ENCODE data around the gene SMARCAL1.

DNA sequence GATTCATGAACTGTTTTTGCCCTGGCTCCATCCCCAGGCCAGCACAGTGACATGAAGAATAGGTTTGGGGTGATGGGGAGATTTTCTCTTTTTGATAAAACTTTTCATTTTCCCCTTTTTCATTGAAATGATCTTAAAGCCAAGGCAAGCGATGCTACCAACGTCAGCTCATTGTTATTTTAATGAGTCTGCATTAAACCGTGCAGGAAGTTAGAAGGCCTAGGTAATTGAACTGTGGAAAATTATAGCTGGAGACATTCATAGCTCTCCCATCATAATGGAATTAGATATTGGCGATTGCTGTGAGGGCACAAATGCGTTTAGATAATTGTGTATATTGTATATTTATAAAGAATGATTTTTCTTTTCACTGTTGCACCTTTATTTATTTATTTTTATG, 33.2 kb downstream of the SMARCAL1 start:
- TF ChIP-seq, protein P1, sequence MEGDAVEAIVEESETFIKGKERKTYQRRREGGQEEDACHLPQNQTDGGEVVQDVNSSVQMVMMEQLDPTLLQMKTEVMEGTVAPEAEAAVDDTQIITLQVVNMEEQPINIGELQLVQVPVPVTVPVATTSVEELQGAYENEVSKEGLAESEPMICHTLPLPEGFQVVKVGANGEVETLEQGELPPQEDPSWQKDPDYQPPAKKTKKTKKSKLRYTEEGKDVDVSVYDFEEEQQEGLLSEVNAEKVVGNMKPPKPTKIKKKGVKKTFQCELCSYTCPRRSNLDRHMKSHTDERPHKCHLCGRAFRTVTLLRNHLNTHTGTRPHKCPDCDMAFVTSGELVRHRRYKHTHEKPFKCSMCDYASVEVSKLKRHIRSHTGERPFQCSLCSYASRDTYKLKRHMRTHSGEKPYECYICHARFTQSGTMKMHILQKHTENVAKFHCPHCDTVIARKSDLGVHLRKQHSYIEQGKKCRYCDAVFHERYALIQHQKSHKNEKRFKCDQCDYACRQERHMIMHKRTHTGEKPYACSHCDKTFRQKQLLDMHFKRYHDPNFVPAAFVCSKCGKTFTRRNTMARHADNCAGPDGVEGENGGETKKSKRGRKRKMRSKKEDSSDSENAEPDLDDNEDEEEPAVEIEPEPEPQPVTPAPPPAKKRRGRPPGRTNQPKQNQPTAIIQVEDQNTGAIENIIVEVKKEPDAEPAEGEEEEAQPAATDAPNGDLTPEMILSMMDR (conservative IDR thresholded peaks at IDR 0.05; ENCODE audit: low read depth in 2 of 2) = no peak
- no peak for TF ChIP-seq EZH2 (IDR thresholded peaks at IDR 0.05; ENCODE audit: low read depth, unreplicated experiment)
- TF ChIP-seq POLR2AphosphoS5 (IDR thresholded peaks at IDR 0.05; ENCODE audit: low read depth) = no peak
- no peak for TF ChIP-seq ETS1 (IDR thresholded peaks at IDR 0.05)
- TF ChIP-seq, protein P2, sequence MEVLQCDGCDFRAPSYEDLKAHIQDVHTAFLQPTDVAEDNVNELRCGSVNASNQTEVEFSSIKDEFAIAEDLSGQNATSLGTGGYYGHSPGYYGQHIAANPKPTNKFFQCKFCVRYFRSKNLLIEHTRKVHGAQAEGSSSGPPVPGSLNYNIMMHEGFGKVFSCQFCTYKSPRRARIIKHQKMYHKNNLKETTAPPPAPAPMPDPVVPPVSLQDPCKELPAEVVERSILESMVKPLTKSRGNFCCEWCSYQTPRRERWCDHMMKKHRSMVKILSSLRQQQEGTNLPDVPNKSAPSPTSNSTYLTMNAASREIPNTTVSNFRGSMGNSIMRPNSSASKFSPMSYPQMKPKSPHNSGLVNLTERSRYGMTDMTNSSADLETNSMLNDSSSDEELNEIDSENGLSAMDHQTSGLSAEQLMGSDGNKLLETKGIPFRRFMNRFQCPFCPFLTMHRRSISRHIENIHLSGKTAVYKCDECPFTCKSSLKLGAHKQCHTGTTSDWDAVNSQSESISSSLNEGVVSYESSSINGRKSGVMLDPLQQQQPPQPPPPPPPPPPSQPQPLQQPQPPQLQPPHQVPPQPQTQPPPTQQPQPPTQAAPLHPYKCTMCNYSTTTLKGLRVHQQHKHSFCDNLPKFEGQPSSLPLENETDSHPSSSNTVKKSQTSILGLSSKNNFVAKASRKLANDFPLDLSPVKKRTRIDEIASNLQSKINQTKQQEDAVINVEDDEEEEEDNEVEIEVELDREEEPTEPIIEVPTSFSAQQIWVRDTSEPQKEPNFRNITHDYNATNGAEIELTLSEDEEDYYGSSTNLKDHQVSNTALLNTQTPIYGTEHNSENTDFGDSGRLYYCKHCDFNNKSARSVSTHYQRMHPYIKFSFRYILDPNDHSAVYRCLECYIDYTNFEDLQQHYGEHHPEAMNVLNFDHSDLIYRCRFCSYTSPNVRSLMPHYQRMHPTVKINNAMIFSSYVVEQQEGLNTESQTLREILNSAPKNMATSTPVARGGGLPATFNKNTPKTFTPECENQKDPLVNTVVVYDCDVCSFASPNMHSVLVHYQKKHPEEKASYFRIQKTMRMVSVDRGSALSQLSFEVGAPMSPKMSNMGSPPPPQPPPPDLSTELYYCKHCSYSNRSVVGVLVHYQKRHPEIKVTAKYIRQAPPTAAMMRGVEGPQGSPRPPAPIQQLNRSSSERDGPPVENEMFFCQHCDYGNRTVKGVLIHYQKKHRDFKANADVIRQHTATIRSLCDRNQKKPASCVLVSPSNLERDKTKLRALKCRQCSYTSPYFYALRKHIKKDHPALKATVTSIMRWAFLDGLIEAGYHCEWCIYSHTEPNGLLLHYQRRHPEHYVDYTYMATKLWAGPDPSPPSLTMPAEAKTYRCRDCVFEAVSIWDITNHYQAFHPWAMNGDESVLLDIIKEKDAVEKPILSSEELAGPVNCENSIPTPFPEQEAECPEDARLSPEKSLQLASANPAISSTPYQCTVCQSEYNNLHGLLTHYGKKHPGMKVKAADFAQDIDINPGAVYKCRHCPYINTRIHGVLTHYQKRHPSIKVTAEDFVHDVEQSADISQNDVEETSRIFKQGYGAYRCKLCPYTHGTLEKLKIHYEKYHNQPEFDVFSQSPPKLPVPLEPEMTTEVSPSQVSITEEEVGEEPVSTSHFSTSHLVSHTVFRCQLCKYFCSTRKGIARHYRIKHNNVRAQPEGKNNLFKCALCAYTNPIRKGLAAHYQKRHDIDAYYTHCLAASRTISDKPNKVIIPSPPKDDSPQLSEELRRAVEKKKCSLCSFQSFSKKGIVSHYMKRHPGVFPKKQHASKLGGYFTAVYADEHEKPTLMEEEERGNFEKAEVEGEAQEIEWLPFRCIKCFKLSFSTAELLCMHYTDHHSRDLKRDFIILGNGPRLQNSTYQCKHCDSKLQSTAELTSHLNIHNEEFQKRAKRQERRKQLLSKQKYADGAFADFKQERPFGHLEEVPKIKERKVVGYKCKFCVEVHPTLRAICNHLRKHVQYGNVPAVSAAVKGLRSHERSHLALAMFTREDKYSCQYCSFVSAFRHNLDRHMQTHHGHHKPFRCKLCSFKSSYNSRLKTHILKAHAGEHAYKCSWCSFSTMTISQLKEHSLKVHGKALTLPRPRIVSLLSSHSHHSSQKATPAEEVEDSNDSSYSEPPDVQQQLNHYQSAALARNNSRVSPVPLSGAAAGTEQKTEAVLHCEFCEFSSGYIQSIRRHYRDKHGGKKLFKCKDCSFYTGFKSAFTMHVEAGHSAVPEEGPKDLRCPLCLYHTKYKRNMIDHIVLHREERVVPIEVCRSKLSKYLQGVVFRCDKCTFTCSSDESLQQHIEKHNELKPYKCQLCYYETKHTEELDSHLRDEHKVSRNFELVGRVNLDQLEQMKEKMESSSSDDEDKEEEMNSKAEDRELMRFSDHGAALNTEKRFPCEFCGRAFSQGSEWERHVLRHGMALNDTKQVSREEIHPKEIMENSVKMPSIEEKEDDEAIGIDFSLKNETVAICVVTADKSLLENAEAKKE (CRISPR knock-in tag; IDR thresholded peaks at IDR 0.05) = no peak
- TF ChIP-seq EZH2phosphoT487 (IDR thresholded peaks at IDR 0.05; ENCODE audit: unreplicated experiment) = no peak
- no peak for TF ChIP-seq CREB1 (CRISPR knock-in tag; IDR thresholded peaks at IDR 0.05; ENCODE audit: low read depth)
- TF ChIP-seq, protein P3, sequence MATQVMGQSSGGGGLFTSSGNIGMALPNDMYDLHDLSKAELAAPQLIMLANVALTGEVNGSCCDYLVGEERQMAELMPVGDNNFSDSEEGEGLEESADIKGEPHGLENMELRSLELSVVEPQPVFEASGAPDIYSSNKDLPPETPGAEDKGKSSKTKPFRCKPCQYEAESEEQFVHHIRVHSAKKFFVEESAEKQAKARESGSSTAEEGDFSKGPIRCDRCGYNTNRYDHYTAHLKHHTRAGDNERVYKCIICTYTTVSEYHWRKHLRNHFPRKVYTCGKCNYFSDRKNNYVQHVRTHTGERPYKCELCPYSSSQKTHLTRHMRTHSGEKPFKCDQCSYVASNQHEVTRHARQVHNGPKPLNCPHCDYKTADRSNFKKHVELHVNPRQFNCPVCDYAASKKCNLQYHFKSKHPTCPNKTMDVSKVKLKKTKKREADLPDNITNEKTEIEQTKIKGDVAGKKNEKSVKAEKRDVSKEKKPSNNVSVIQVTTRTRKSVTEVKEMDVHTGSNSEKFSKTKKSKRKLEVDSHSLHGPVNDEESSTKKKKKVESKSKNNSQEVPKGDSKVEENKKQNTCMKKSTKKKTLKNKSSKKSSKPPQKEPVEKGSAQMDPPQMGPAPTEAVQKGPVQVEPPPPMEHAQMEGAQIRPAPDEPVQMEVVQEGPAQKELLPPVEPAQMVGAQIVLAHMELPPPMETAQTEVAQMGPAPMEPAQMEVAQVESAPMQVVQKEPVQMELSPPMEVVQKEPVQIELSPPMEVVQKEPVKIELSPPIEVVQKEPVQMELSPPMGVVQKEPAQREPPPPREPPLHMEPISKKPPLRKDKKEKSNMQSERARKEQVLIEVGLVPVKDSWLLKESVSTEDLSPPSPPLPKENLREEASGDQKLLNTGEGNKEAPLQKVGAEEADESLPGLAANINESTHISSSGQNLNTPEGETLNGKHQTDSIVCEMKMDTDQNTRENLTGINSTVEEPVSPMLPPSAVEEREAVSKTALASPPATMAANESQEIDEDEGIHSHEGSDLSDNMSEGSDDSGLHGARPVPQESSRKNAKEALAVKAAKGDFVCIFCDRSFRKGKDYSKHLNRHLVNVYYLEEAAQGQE (IDR thresholded peaks at IDR 0.05; ENCODE audit: unreplicated experiment) = no peak
- TF ChIP-seq JUNB (IDR thresholded peaks at IDR 0.05; ENCODE audit: unreplicated experiment) = no peak
- no peak for TF ChIP-seq ZNF114 (CRISPR knock-in tag; IDR thresholded peaks at IDR 0.05)
- no peak for TF ChIP-seq ZNF331 (CRISPR knock-in tag; IDR thresholded peaks at IDR 0.05; ENCODE audit: low read depth)
- TF ChIP-seq NANOG (IDR thresholded peaks at IDR 0.05; ENCODE audit: borderline replicate concordance) = no peak

All from GM23338 (cell line).